Epithelial cell of proximal tubule (primary cell): ENCODE measurements around the gene CNOT1. TPM values are rescaled to one million over a fixed set of nuclear protein-coding genes. Genes with fewer than 3 reads are reported as not detected.
A peak's percentile ranks its signal among the peaks of the same experiment; 100 is the strongest.

ENCODE experiments used
- DNase-seq: peaks from one replicate; pipeline ENCODE4 v3.0.0-alpha.2; 2011; ENCODE audit warnings: low read depth
- H3K4me3 ChIP-seq: 2 replicates; pipeline ENCODE4 v1.5.1; 2011; ENCODE audit warnings: low read depth, mild to moderate bottlenecking, low read length
- CTCF ChIP-seq: conservative IDR thresholded peaks from 2 replicates; pipeline ENCODE4 v1.5.1; 2012; ENCODE audit warnings: low read depth, mild to moderate bottlenecking, low read length
- total RNA-seq: library from RNA; depleted of rRNA; stranded (reverse); fragments of >200 nt; gene quantifications from 2 replicates; pipeline ENCODE4 v1.2.3, GENCODE V29; 2015

CNOT1 gene
- total RNA-seq, 1 donor from 2014 or later = 70.6 TPM

DNA sequence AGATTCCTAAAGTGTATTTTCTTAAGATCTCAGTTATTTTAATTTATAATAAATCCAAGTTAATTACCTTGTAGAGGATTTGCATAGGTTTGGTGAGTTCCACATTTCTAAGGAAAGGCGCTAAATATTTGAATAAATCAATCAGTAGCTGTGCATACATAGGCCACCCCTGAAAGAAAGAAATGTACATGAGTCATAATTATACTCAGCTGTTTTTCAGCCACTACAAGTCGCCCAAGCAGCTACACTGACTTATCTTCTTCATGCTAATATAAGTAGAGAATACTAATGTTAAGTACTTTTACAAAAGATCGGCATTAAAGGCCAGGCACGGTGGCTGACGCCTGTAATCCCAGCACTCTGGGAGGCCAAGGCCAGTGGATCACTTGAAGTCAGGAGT, 99.4 kb downstream of the CNOT1 start:
- TF ChIP-seq CTCF = no peak
- no peak for DNase-seq

GRCh38 chr16:58519707-58520106, 109.9 kb downstream of the CNOT1 start:
- TF ChIP-seq CTCF = no peak
- no peak overlapping the region for H3K4me3 ChIP-seq
- DNase-seq = no peak

More for the DNA sequence above, 99.4 kb downstream of the CNOT1 start:
- H3K4me3 ChIP-seq = no peak overlapping the region

DNA sequence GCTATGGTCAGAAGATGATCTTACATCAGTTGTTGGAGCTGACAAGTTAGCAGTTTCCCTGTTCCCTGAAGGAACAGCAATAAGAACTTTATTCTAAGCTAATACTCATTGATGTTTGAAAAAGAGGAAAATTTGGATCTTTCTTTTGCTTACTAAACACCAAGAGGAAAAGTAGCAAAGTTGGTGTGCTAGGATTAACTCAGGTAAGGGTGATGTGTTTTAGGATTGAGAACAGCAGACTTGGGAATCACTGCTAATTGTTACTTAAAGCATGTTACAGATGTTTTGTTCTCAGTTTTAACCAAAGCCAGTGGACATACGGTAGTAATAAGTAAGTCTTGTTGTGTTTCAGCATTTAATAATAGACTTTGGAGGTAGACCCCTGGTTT, 110.7 kb downstream of the CNOT1 start:
- no peak for TF ChIP-seq CTCF
- H3K4me3 ChIP-seq = no peak overlapping the region
- DNase-seq = no peak

GRCh38 chr16:58518083-58518979, 111.3 kb downstream of the CNOT1 start:
- no peak for DNase-seq
- H3K4me3 ChIP-seq = no peak overlapping the region
- TF ChIP-seq CTCF = no peak

DNA sequence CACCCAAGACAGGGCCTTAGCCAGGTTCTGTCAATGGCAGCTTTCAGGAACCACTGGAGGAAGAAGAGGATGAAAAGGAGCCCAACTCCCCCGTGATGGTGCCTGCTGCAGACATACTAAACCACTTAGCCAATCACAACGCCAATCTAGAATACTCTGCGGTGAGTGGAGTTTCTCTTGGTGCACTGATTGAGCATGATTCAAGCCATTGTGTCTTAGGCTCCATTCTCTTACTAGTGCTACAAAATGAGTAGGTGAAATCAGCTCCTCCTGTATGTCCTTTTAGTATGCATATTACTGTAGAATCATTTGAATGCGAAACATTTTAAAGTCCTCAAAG, 112.9 kb downstream of the CNOT1 start:
- no peak for DNase-seq
- TF ChIP-seq CTCF = no peak
- H3K4me3 ChIP-seq = no peak overlapping the region

GRCh38 chr16:58515871-58516767, 113.5 kb downstream of the CNOT1 start:
- no peak for TF ChIP-seq CTCF
- H3K4me3 ChIP-seq = peak overlapping the region; percentile 93
- no peak for DNase-seq
